Measurements from ENCODE around the gene STK35.

- TF ChIP-seq EZH2phosphoT487 (IDR thresholded peaks at IDR 0.05; ENCODE audit: insufficient read depth, low read depth) (no peak), EZH2 (IDR thresholded peaks at IDR 0.05; ENCODE audit: insufficient read depth, poor library complexity, severe bottlenecking) (no peak)
Measured at GRCh38 chr20:2164421-2164820, 62.8 kb downstream of the STK35 start.
